GM18505 (cell line): ENCODE data around the gene TRPT1.

Experiments
- ATAC-seq: cut with Tn5 transposase; IDR thresholded peaks from one replicate; pipeline ENCODE4 v1.9.1; 2021; ENCODE audit not compliant: unreplicated experiment
- POLR2A ChIP-seq: IDR thresholded peaks from 4 replicates; pipeline ENCODE4 v1.6.1; 2011; ENCODE audit warnings: borderline replicate concordance; ENCODE audit not compliant: insufficient read depth, insufficient read length; ENCODE audit errors: extremely low read depth

The TRPT1 gene

GRCh38 chr11:64224891-64225607 lies 937 bp downstream of the TRPT1 start:
- no peak for TF ChIP-seq POLR2A
- ATAC-seq: no peak

- ATAC-seq: no peak
Measured at GRCh38 chr11:64224151-64224890, 1.7 kb downstream of the TRPT1 start.

GRCh38 chr11:64223001-64223651 lies 2.9 kb downstream of the TRPT1 start:
- no peak for ATAC-seq
- no peak for TF ChIP-seq POLR2A

More at GRCh38 chr11:64224151-64224890, 1.7 kb downstream of the TRPT1 start:
- TF ChIP-seq POLR2A: peak; percentile 54

- no peak for ATAC-seq
- TF ChIP-seq POLR2A: no peak
Measured at GRCh38 chr11:64222651-64223000, 3.4 kb downstream of the TRPT1 start.

- no peak for ATAC-seq
- TF ChIP-seq POLR2A: no peak
Measured at GRCh38 chr11:64220798-64221197, 5.2 kb downstream of the TRPT1 start.

- TF ChIP-seq POLR2A: no peak
- no peak for ATAC-seq
Measured at GRCh38 chr11:64220271-64220670, 5.7 kb downstream of the TRPT1 start.

GRCh38 chr11:64219755-64220154 lies 6.2 kb downstream of the TRPT1 start:
- ATAC-seq: no peak
- no peak for TF ChIP-seq POLR2A

- no peak for ATAC-seq
Measured at GRCh38 chr11:64219354-64219684, 6.7 kb downstream of the TRPT1 start.

GRCh38 chr11:64218628-64219353 lies 7.2 kb downstream of the TRPT1 start:
- ATAC-seq: no peak
- no peak for TF ChIP-seq POLR2A

More at GRCh38 chr11:64219354-64219684, 6.7 kb downstream of the TRPT1 start:
- TF ChIP-seq POLR2A: no peak

- TF ChIP-seq POLR2A: no peak
- ATAC-seq: no peak
Measured at GRCh38 chr11:64216879-64217278, 9.1 kb downstream of the TRPT1 start.

- TF ChIP-seq POLR2A: no peak
- no peak for ATAC-seq
Measured at GRCh38 chr11:64211181-64211872, 14.7 kb downstream of the TRPT1 start.

GRCh38 chr11:64210301-64211020 lies 15.5 kb downstream of the TRPT1 start:
- ATAC-seq: no peak
- TF ChIP-seq POLR2A: peak; percentile 20

- TF ChIP-seq POLR2A: no peak
- ATAC-seq: no peak
Measured at GRCh38 chr11:64209563-64209843, 16.5 kb downstream of the TRPT1 start.
